Glomerular endothelial cell (primary cell): Measurements from ENCODE around the gene NARF. TPM values are rescaled to one million over a fixed set of nuclear protein-coding genes. Genes with fewer than 3 reads are reported as not detected.
"Not testable (repeated sequence)": the region's sequence is repeated elsewhere in the genome, so short reads cannot be mapped to it uniquely, and the experiment has no call there.

Experiments used
- DNase-seq: peaks from one replicate; pipeline ENCODE4 v3.0.0-alpha.2; 2011; ENCODE audit warnings: low read depth, low spot score; ENCODE audit errors: extremely low read depth
- total RNA-seq: library from RNA; depleted of rRNA; stranded (reverse); fragments of >200 nt; gene quantifications from 2 replicates; pipeline ENCODE4 v1.2.3, GENCODE V29; 2015

NARF gene
- total RNA-seq, 1 donor from 2014 or later: 94.6 TPM

- DNase-seq: no peak
These were observed 13.0 kb upstream of the NARF start for GRCh38 chr17:82445542-82445941.

GRCh38 chr17:82446124-82446523, 12.4 kb upstream of the NARF start:
- no peak for DNase-seq

GRCh38 chr17:82446649-82447048, 11.9 kb upstream of the NARF start:
- DNase-seq: no peak

GRCh38 chr17:82447876-82448275, 10.7 kb upstream of the NARF start:
- no peak for DNase-seq

- DNase-seq: no peak
These were observed 9.2 kb upstream of the NARF start for GRCh38 chr17:82449131-82449882.

GRCh38 chr17:82449883-82450356, 8.6 kb upstream of the NARF start:
- DNase-seq: no peak

- peak; percentile 57 for DNase-seq
These were observed 8.0 kb upstream of the NARF start, which contains the start of gene CYBC1 for GRCh38 chr17:82450357-82451106. CYBC1 (minus strand) TSS chr17:82450752; CDS start chr17:82449254, 1,498 bp downstream.

- no peak for DNase-seq
These were observed 6.4 kb upstream of the NARF start for GRCh38 chr17:82452162-82452561.

- DNase-seq: not testable (repeated sequence)
These were observed 5.4 kb upstream of the NARF start for GRCh38 chr17:82453151-82453550.

GRCh38 chr17:82453706-82454105, 4.8 kb upstream of the NARF start:
- not testable (repeated sequence) for DNase-seq

GRCh38 chr17:82457073-82457928, 1.2 kb upstream of the NARF start:
- no peak for DNase-seq

- peak; percentile 67 for DNase-seq
These were observed 687 bp upstream of the NARF start for GRCh38 chr17:82457929-82458178.

GRCh38 chr17:82458885-82459424, 414 bp downstream of the NARF start:
- DNase-seq: no peak

GRCh38 chr17:82459936-82460335, 1.4 kb downstream of the NARF start:
- not testable (repeated sequence) for DNase-seq

- no peak for DNase-seq
These were observed 3.4 kb downstream of the NARF start for GRCh38 chr17:82461827-82462524.

GRCh38 chr17:82463391-82463790, 4.8 kb downstream of the NARF start:
- DNase-seq: no peak

GRCh38 chr17:82463925-82464566, 5.5 kb downstream of the NARF start:
- DNase-seq: no peak

GRCh38 chr17:82464567-82464929, 6.0 kb downstream of the NARF start:
- DNase-seq: no peak

GRCh38 chr17:82465023-82465603, 6.6 kb downstream of the NARF start:
- no peak for DNase-seq

- no peak for DNase-seq
These were observed 10.2 kb downstream of the NARF start for GRCh38 chr17:82468692-82469091.
